CD14-positive monocyte (primary cell): ENCODE data around the gene CTNNB1. TPM values are rescaled to one million over a fixed set of nuclear protein-coding genes. Genes with fewer than 3 reads are reported as not detected.

ENCODE experiments used
- DNase-seq, 3 donors: peaks; one replicate each; pipeline ENCODE4 v3.0.0-alpha.2; 2011 to 2022
- H2AFZ ChIP-seq: 2 replicates; pipeline ENCODE4 v1.6.0; 2012; ENCODE audit warnings: mild to moderate bottlenecking, low read depth, low read length, inconsistent platforms; ENCODE audit not compliant: insufficient read depth, poor library complexity, severe bottlenecking
- H3K27ac ChIP-seq, 2 donors: 1 replicate in 1 of 2; 2 replicates in 1 of 2; pipeline ENCODE4 v1.5.1; 2012 to 2013; ENCODE audit warnings: low read length in 2 of 2, control low read depth in 1 of 2, inconsistent platforms in 1 of 2, low read depth in 1 of 2, mild to moderate bottlenecking in 1 of 2
- H3K27me3 ChIP-seq, 2 donors: one replicate each; pipeline versions ENCODE4 v1.6.0 to v1.6.1; 2011 to 2013; ENCODE audit warnings: low read length in 2 of 2; ENCODE audit not compliant: control insufficient read depth in 2 of 2, insufficient read depth in 2 of 2
- H3K36me3 ChIP-seq, 2 donors: replicated peaks in 1 of 2; 1 replicate in 1 of 2; 2 replicates in 1 of 2; pipeline versions ENCODE4 v1.5.1 to v1.6.1; 2012 to 2013; ENCODE audit warnings: low read length in 2 of 2, control low read depth in 1 of 2, inconsistent platforms in 1 of 2, mild to moderate bottlenecking in 1 of 2; ENCODE audit not compliant: insufficient read depth in 2 of 2, control insufficient read depth in 1 of 2
- H3K4me1 ChIP-seq, 2 donors: 1 replicate in 1 of 2; 2 replicates in 1 of 2; pipeline versions ENCODE4 v1.5.1 to v1.6.1; 2012 to 2013; ENCODE audit warnings: low read length in 2 of 2, control low read depth in 1 of 2, inconsistent platforms in 1 of 2, mild to moderate bottlenecking in 1 of 2, moderate library complexity in 1 of 2; ENCODE audit not compliant: insufficient read depth in 2 of 2, control insufficient read depth in 1 of 2
- H3K4me2 ChIP-seq: replicated peaks from 2 replicates; pipeline ENCODE3; 2012; ENCODE audit warnings: low read length, moderate library complexity, mild to moderate bottlenecking; ENCODE audit not compliant: poor library complexity, severe bottlenecking; ENCODE audit errors: extremely low read depth
- H3K4me3 ChIP-seq, 3 experiments: fragments of 200-600 bp in 1 of 3; sonication (generic) in 1 of 3; replicated peaks in 1 of 3; 1 replicate in 2 of 3; 2 replicates in 1 of 3; pipeline ENCODE4 v1.5.1; 2011 to 2013; ENCODE audit warnings: low read length in 3 of 3, mild to moderate bottlenecking in 3 of 3, control low read depth in 2 of 3, low read depth in 2 of 3, inconsistent platforms in 1 of 3, moderate library complexity in 1 of 3
- H3K79me2 ChIP-seq: 2 replicates; pipeline ENCODE4 v1.6.0; 2012; ENCODE audit warnings: mild to moderate bottlenecking, control low read depth, inconsistent platforms, low read length, moderate library complexity; ENCODE audit not compliant: insufficient read depth
- H3K9ac ChIP-seq: 2 replicates; pipeline ENCODE4 v1.6.0; 2017; ENCODE audit warnings: low read length, mild to moderate bottlenecking; ENCODE audit not compliant: insufficient read depth, poor library complexity, severe bottlenecking
- H3K9me3 ChIP-seq, 2 donors: replicated peaks in 1 of 2; 1 replicate in 1 of 2; 2 replicates in 1 of 2; pipeline versions ENCODE4 v1.5.1 to v1.6.1; 2012 to 2013; ENCODE audit warnings: low read length in 2 of 2, control low read depth in 1 of 2; ENCODE audit not compliant: control insufficient read depth in 1 of 2, insufficient read depth in 1 of 2
- H4K20me1 ChIP-seq: 2 replicates; pipeline ENCODE4 v1.6.0; 2012; ENCODE audit warnings: mild to moderate bottlenecking, low read length, control low read depth, moderate library complexity; ENCODE audit not compliant: insufficient read depth
- H3K27ac Mint-ChIP-seq, 7 donors: one replicate each; pipeline ENCODE4 v1.8.0; 2020; ENCODE audit warnings: mild to moderate bottlenecking in 7 of 7, mixed read lengths in 7 of 7, moderate library complexity in 6 of 7, inconsistent platforms in 2 of 7
- H3K27me3 Mint-ChIP-seq, 3 donors: one replicate each; pipeline ENCODE4 v1.8.0; 2021 to 2022; ENCODE audit warnings: low read depth in 3 of 3, mild to moderate bottlenecking in 3 of 3, mixed read lengths in 3 of 3, moderate library complexity in 3 of 3, inconsistent platforms in 1 of 3
- H3K36me3 Mint-ChIP-seq, 2 donors: one replicate each; pipeline ENCODE4 v1.8.0; 2020; ENCODE audit warnings: mixed read lengths in 2 of 2, inconsistent platforms in 1 of 2, mild to moderate bottlenecking in 1 of 2
- H3K4me1 Mint-ChIP-seq: one replicate; pipeline ENCODE4 v1.8.0; 2020; ENCODE audit warnings: mild to moderate bottlenecking, mixed read lengths
- H3K4me3 Mint-ChIP-seq, 2 donors: one replicate each; pipeline ENCODE4 v1.8.0; 2020; ENCODE audit warnings: mild to moderate bottlenecking in 2 of 2, mixed read lengths in 2 of 2, moderate library complexity in 1 of 2
- H3K9me3 Mint-ChIP-seq, 7 donors: one replicate each; pipeline ENCODE4 v1.8.0; 2020 to 2022; ENCODE audit warnings: mixed read lengths in 7 of 7, mild to moderate bottlenecking in 6 of 7, moderate library complexity in 6 of 7, inconsistent platforms in 2 of 7
- CTCF ChIP-seq: fragments of 200-600 bp; IDR thresholded peaks from one replicate; pipeline ENCODE4 v1.8.0; 2022; ENCODE audit warnings: antibody characterized with exemption, mild to moderate bottlenecking
- WGBS: methylation state at CpG from one replicate; pipeline ENCODE4 v1.1.5; 2013; ENCODE audit warnings: missing lambda C conversion rate; ENCODE audit not compliant: insufficient coverage; 5-methylcytosine and 5-hydroxymethylcytosine counted together
- intact Hi-C, 2 donors: fragments of 100-400 bp; cut with micrococcal nuclease; formaldehyde crosslinking; loops; one replicate each; pipeline versions ENCODE4 v1.15.0 to v1.15.1; 2023
- polyA plus RNA-seq, 3 donors: library from polyadenylated mRNA; depleted of rRNA in 1 of 3; unstranded in 2 of 3; stranded (reverse) in 1 of 3; fragments of 300-500 nt in 2 of 3; fragments of >200 nt in 1 of 3; fragmentation: Illumina TruSeq in 2 of 3; gene quantifications; 1 replicate in 2 of 3; 2 replicates in 1 of 3; pipeline ENCODE4 v1.2.3, GENCODE V29; 2012 to 2021
- small RNA-seq: library from RNA; depleted of rRNA; stranded (forward); fragments of <200 nt; gene quantifications from one replicate; pipeline ENCODE3, GENCODE V24; 2012; ENCODE audit warnings: low read depth; ENCODE audit not compliant: insufficient read length

The CTNNB1 gene
- polyA plus RNA-seq, 3 donors, result 51.2 to 240 (median 54.3) TPM

- Histone ChIP-seq H2AFZ (no peak overlapping the region), H3K4me1 (no peaks in the 10 kb centered on the region), H3K79me2 (no peaks in the 10 kb centered on the region), H4K20me1 (no peaks in the 10 kb centered on the region), H3K9me3 (no peaks in the 10 kb centered on the region), H3K4me3 (no peak overlapping the region), H3K4me2 (no peak overlapping the region), H3K27ac (no peak overlapping the region), H3K9ac (no peak overlapping the region), H3K36me3 (no peaks in the 10 kb centered on the region), H3K27me3 (no peaks in the 10 kb centered on the region)
- TF ChIP-seq CTCF, result no peak
- Mint-ChIP-seq H3K36me3 (no peaks in the 10 kb centered on the region), H3K27ac (no peak overlapping the region), H3K4me1 (no peaks in the 10 kb centered on the region), H3K4me3 (no peak overlapping the region), H3K9me3 (peaks cover 0 to 6% (median 2%) of the 10 kb centered on the region in 7 donors), H3K27me3 (peaks cover 0 to 3% (median 2%) of the 10 kb centered on the region in 3 donors)
- WGBS, result 95% methylated on average over 4 of the region's 6 CpGs
- no peak for DNase-seq
- intact Hi-C loops, result no loop called here
Measured at GRCh38 chr3:41286305-41286704, 87.0 kb downstream of the CTNNB1 start.

GRCh38 chr3:41288785-41289184 lies 89.5 kb downstream of the CTNNB1 start:
- Mint-ChIP-seq H3K36me3 (no peaks in the 10 kb centered on the region), H3K4me3 (no peak overlapping the region), H3K27me3 (peaks cover 0 to 3% (median 2%) of the 10 kb centered on the region in 3 donors), H3K27ac (no peak overlapping the region), H3K9me3 (peaks cover 0 to 5% (median 2%) of the 10 kb centered on the region in 7 donors), H3K4me1 (no peaks in the 10 kb centered on the region)
- no peaks in the 10 kb centered on the region for H3K27me3 ChIP-seq
- no peak for TF ChIP-seq CTCF
- no peak overlapping the region for H3K4me3 ChIP-seq
- no peak overlapping the region for H3K27ac ChIP-seq
- H4K20me1 ChIP-seq, result no peaks in the 10 kb centered on the region
- H3K79me2 ChIP-seq, result no peaks in the 10 kb centered on the region
- H3K4me1 ChIP-seq, result no peaks in the 10 kb centered on the region
- H3K9me3 ChIP-seq, result no peaks in the 10 kb centered on the region
- no peak overlapping the region for H3K4me2 ChIP-seq
- H2AFZ ChIP-seq, result no peak overlapping the region
- no peak overlapping the region for H3K9ac ChIP-seq
- H3K36me3 ChIP-seq, result no peaks in the 10 kb centered on the region
- intact Hi-C loops, result no loop called here
- DNase-seq, result no peak
- WGBS, result 83% methylated on average over 2 of the region's 8 CpGs

Small RNA genes lying within 50 kb of the gene (small RNA-seq; reads per million reads assigned to genes)
- not detected for gene MRPS31P1
